ENCODE data around the gene CLPTM1L. TPM values are rescaled to one million over a fixed set of nuclear protein-coding genes. Genes with fewer than 3 reads are reported as not detected.

The CLPTM1L gene, protein sequence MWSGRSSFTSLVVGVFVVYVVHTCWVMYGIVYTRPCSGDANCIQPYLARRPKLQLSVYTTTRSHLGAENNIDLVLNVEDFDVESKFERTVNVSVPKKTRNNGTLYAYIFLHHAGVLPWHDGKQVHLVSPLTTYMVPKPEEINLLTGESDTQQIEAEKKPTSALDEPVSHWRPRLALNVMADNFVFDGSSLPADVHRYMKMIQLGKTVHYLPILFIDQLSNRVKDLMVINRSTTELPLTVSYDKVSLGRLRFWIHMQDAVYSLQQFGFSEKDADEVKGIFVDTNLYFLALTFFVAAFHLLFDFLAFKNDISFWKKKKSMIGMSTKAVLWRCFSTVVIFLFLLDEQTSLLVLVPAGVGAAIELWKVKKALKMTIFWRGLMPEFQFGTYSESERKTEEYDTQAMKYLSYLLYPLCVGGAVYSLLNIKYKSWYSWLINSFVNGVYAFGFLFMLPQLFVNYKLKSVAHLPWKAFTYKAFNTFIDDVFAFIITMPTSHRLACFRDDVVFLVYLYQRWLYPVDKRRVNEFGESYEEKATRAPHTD
- total RNA-seq (100 to 1,000 TPM in 4 of 5 donors, 10 to 100 TPM in 1; 90.6 to 202 (median 183) TPM), polyA plus RNA-seq (10 to 100 TPM; 60.8 to 72.3 (median 61.9) TPM)
- long read RNA-seq, donor 1, transcript CLPTM1L-201 (17 exons, 2,500 nt) = major isoform, 7 of 10 reads
- long read RNA-seq, donor 1, partial matches to known transcripts = 0 of 10 reads
- long read RNA-seq, donor 1, other reads (novel, unspliced or antisense) = 0 of 10 reads
- long read RNA-seq, donor 2, transcript CLPTM1L-204 (8 exons, 742 nt) = minor isoform, 7 of 20 reads
- long read RNA-seq, donor 2, transcript CLPTM1L-201 (17 exons, 2,500 nt) = major isoform, 12 of 20 reads
- long read RNA-seq, donor 2, partial matches to known transcripts = 0 of 20 reads
- long read RNA-seq, donor 2, other reads (novel, unspliced or antisense) = 0 of 20 reads
- long read RNA-seq, donor 3, partial matches to known transcripts = 0 of 6 reads
- long read RNA-seq, donor 3, other reads (novel, unspliced or antisense) = 0 of 6 reads
- long read RNA-seq, donor 4 = 0 reads
- long read RNA-seq, donor 5, transcript CLPTM1L-201 (17 exons, 2,500 nt) = major isoform, 18 of 22 reads
- long read RNA-seq, donor 5, partial matches to known transcripts = 0 of 22 reads
- long read RNA-seq, donor 5, other reads (novel, unspliced or antisense) = 0 of 22 reads
- long read RNA-seq, donor 6, transcript CLPTM1L-204 (8 exons, 742 nt) = minor isoform, 15 of 63 reads
- long read RNA-seq, donor 6, transcript CLPTM1L-201 (17 exons, 2,500 nt) = major isoform, 25 of 63 reads
- long read RNA-seq, donor 6, partial matches to known transcripts = 19 of 63 reads
- long read RNA-seq, donor 6, other reads (novel, unspliced or antisense) = 0 of 63 reads
- long read RNA-seq, donor 7, transcript CLPTM1L-201 (17 exons, 2,500 nt) = major isoform, 14 of 16 reads
- long read RNA-seq, donor 7, partial matches to known transcripts = 0 of 16 reads
- long read RNA-seq, donor 7, other reads (novel, unspliced or antisense) = 0 of 16 reads
- long read RNA-seq, donor 8, transcript CLPTM1L-201 (17 exons, 2,500 nt) = major isoform, 17 of 31 reads
- long read RNA-seq, donor 8, transcript CLPTM1L-204 (8 exons, 742 nt) = minor isoform, 8 of 31 reads
- long read RNA-seq, donor 8, partial matches to known transcripts = 6 of 31 reads
- long read RNA-seq, donor 8, other reads (novel, unspliced or antisense) = 0 of 31 reads
- long read RNA-seq, donor 9, partial matches to known transcripts = 0 of 4 reads
- long read RNA-seq, donor 9, other reads (novel, unspliced or antisense) = 0 of 4 reads
- long read RNA-seq, donor 10, partial matches to known transcripts = 0 of 6 reads
- long read RNA-seq, donor 10, other reads (novel, unspliced or antisense) = 0 of 6 reads

DNA sequence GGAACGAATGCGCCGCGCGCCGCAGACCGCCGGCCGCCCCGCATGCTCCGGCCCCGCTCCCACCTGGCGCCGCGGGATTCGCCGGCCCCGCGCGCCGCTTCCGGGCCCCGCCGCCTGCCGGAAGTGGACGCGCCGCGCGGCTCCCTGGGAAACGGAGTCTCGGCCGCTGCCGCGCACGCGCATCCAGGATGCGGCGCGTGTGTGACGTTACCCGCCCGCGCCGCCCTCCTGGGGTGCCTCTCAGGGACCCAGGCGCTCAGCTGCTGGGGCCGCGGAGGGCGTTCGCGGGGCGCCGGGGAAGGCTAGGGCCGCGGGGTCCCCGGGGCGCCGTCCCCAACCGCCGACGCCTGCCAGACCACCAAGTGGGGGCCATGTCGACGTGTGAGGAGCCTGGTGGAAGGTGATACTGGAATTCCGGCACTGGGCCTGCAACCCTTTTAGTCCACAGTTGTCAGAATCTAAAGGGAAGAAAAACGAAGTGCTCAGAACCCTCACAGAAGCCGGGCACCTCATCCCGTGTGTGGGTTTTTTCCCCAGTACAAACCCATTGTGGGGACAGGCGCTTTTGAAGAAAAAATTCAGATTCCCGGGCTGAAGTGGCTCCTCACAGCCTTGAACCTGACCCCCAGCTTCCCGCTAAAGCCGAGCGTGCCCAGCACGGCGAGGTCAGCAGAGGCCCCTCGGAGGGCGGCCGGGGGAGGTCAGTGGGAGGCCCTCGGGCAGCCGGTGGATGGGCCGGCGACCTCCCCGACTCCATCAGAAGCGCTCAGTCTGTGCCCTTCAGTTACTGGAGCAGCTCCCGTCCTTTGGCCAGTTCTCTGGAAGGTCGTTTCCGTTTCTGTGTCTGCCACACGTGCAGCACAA is at the start of gene CLPTM1L:
Gene CLPTM1L, minus strand, starts transcription at position 125 of the 864 bp plus-strand sequence. CDS start 258 bp downstream, outside the sequence.
- intact Hi-C loops (cut with DNase I; ENCODE audit: low total_unique reads) = no loop called here
- TF ChIP-seq POLR2A (IDR thresholded peaks at IDR 0.05) = peak in 1 of 4 donors; percentile 34
- TF ChIP-seq, protein P1, sequence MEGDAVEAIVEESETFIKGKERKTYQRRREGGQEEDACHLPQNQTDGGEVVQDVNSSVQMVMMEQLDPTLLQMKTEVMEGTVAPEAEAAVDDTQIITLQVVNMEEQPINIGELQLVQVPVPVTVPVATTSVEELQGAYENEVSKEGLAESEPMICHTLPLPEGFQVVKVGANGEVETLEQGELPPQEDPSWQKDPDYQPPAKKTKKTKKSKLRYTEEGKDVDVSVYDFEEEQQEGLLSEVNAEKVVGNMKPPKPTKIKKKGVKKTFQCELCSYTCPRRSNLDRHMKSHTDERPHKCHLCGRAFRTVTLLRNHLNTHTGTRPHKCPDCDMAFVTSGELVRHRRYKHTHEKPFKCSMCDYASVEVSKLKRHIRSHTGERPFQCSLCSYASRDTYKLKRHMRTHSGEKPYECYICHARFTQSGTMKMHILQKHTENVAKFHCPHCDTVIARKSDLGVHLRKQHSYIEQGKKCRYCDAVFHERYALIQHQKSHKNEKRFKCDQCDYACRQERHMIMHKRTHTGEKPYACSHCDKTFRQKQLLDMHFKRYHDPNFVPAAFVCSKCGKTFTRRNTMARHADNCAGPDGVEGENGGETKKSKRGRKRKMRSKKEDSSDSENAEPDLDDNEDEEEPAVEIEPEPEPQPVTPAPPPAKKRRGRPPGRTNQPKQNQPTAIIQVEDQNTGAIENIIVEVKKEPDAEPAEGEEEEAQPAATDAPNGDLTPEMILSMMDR (IDR thresholded peaks at IDR 0.05) = no peak
- peak; percentile 76 to 95 (median 88) for TF ChIP-seq POLR2AphosphoS5 (IDR thresholded peaks at IDR 0.05)
- TF ChIP-seq EP300 (IDR thresholded peaks at IDR 0.05) = no peak
- H3K9me3 ChIP-seq = no peaks in the 10 kb centered on the region

DNA sequence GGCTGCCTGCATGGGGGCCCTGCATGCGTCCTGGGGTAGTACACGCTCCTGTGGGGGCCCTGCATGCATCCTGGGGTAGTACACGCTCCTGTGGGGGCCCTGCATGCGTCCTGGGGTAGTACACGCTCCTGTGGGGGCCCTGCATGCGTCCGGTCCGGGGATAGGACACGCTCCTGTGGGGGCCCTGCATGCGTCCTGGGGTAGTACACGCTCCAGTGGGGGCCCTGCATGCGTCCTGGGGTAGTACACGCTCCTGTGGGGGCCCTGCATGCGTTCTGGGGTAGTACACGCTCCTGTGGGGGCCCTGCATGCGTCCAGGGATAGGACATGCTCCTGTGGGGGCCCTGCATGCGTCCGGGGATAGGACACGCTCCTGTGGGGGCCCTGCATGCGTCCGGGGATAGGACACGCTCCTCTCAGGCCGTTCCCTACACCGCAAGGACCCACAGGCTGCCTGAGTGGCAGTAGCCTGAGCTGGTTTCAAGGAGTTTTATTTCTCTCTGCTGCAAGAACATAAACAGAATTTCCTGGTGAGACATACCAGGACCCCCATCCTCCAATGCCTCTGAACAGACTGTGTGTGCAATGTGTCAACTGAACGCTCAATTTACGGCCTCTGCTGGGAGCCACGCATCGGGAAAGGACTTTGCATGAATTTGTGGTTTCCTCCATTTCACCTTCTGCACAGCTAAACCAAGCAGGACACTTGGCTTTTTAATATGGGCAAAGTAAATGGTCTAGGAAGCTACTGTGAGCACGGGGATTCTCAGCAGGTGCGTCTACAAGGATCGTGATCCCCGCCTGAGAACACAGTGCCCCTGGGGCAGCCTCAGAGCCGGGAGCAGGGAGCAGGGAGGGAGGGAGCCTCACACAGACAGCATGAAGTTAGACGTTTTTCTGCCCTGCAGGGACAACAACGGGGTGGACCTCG is 48.9 kb upstream of the CLPTM1L start:
- Histone ChIP-seq H3K27ac (no peak overlapping the region), H3K9me3 (peaks cover 0 to 3% (median 0%) of the 10 kb centered on the region in 4 donors), H3K4me3 (no peak overlapping the region), H3K27me3 (peaks cover 0 to 79% (median 26%) of the 10 kb centered on the region in 3 donors), H3K4me1 (no peaks in the 10 kb centered on the region), H3K36me3 (no peaks in the 10 kb centered on the region)
- WGBS, 5 donors = 52 to 70% (median 67%) methylated on average over 26 to 36 of the region's 36 CpGs
- intact Hi-C loops (cut with DNase I; ENCODE audit: low total_unique reads) = no loop called here
- DNase-seq = no peak
- TF ChIP-seq POLR2A (IDR thresholded peaks at IDR 0.05) (no peak), EP300 (IDR thresholded peaks at IDR 0.05) (no peak), POLR2AphosphoS5 (IDR thresholded peaks at IDR 0.05) (no peak)
- TF ChIP-seq, protein P1 (IDR thresholded peaks at IDR 0.05) = no peak

More for the DNA sequence above, at the start of gene CLPTM1L:
- no peaks in the 10 kb centered on the region for H3K27me3 ChIP-seq
- WGBS, 5 donors = 1 to 2% (median 1%) methylated on average over 26 to 86 of the region's 87 CpGs
- DNase-seq = peak; percentile 90 to 97
- H3K4me3 ChIP-seq = peak within 1 kb of the TSS; percentile 91 to 99 (median 96)
- H3K36me3 ChIP-seq = peaks cover 25 to 33% (median 30%) of the 10 kb centered on the region in 4 donors
- H3K4me1 ChIP-seq = peaks cover 19 to 42% (median 37%) of the 10 kb centered on the region in 4 donors
- H3K27ac ChIP-seq = peak within 1 kb of the TSS; percentile 89 to 92 (median 90)

Data from stomach (tissue), 19 donors.